Stimulated activated naive B cell treated with anti-CD40 and anti-IgM and Interleukin-4, amounts not matched to agents 10 μg/mL and 1 μg/mL and 100 μg/mL, for 72 hours (primary cell): ENCODE results near the gene MT1E.
"Not testable (repeated sequence)": the region's sequence is repeated elsewhere in the genome, so short reads cannot be mapped to it uniquely, and the experiment has no call there.

Source experiments
- ATAC-seq, 2 donors: fragments of 150-1000 bp; cut with Tn5 transposase; replicated peaks; 2 replicates each; pipeline ENCODE4 v1.10.0; 2021; ENCODE audit warnings: moderate library complexity in 1 of 2
- DNase-seq: peaks from one replicate; pipeline ENCODE4 v3.0.0; 2021
- H3K27ac Mint-ChIP-seq: one replicate; pipeline ENCODE4 v1.8.0; 2022; ENCODE audit warnings: mild to moderate bottlenecking, mixed read lengths
- H3K27me3 Mint-ChIP-seq, 2 donors: one replicate each; pipeline ENCODE4 v1.8.0; 2022; ENCODE audit warnings: mixed read lengths in 2 of 2
- H3K36me3 Mint-ChIP-seq, 2 donors: one replicate each; pipeline ENCODE4 v1.8.0; 2022; ENCODE audit warnings: mixed read lengths in 2 of 2, mild to moderate bottlenecking in 1 of 2
- H3K4me1 Mint-ChIP-seq, 2 donors: one replicate each; pipeline ENCODE4 v1.8.0; 2022; ENCODE audit warnings: mixed read lengths in 2 of 2, mild to moderate bottlenecking in 1 of 2
- H3K4me3 Mint-ChIP-seq, 2 donors: one replicate each; pipeline ENCODE4 v1.8.0; 2022; ENCODE audit warnings: mild to moderate bottlenecking in 2 of 2, mixed read lengths in 2 of 2, moderate library complexity in 1 of 2
- H3K9me3 Mint-ChIP-seq, 2 donors: one replicate each; pipeline ENCODE4 v1.8.0; 2022; ENCODE audit warnings: mixed read lengths in 2 of 2, mild to moderate bottlenecking in 1 of 2

MT1E gene

GRCh38 chr16:56657555-56658326, 32.2 kb downstream of the MT1E start, which contains the start of gene MT1F:
Gene MT1F, plus strand, starts transcription at chr16:56657959. Its CDS starts 100 bp downstream, at chr16:56658059.
- Mint-ChIP-seq H3K27me3 (peaks cover 30 to 38% of the 10 kb centered on the region in 2 donors), H3K27ac (peak within 1 kb of the TSS; percentile 88), H3K36me3 (peaks cover 0 to 3% of the 10 kb centered on the region in 2 donors), H3K9me3 (no peaks in the 10 kb centered on the region), H3K4me1 (peaks cover 16 to 17% of the 10 kb centered on the region in 2 donors), H3K4me3 (peak within 1 kb of the TSS; percentile 89 to 97)
- DNase-seq (peak; percentile 20), ATAC-seq (peak; percentile 82 to 83)

- no peak for ATAC-seq
- DNase-seq, result no peak
- Mint-ChIP-seq H3K27me3 (peaks cover 35 to 40% of the 10 kb centered on the region in 2 donors), H3K9me3 (no peaks in the 10 kb centered on the region), H3K36me3 (peaks cover 0 to 3% of the 10 kb centered on the region in 2 donors), H3K4me1 (peaks cover 19 to 22% of the 10 kb centered on the region in 2 donors), H3K27ac (peak overlapping the region; percentile 88), H3K4me3 (peak overlapping the region; percentile 89 to 97)
Observed at GRCh38 chr16:56658327-56658875, 32.8 kb downstream of the MT1E start.

- H3K27ac Mint-ChIP-seq, result peak overlapping the region; percentile 26
- peaks cover 14 to 24% of the 10 kb centered on the region in 2 donors for H3K4me1 Mint-ChIP-seq
- H3K4me3 Mint-ChIP-seq, result peak overlapping the region; percentile 55 to 71
- no peaks in the 10 kb centered on the region for H3K9me3 Mint-ChIP-seq
- ATAC-seq (no peak), DNase-seq (no peak)
- H3K36me3 Mint-ChIP-seq, result peaks cover 0 to 3% of the 10 kb centered on the region in 2 donors
- H3K27me3 Mint-ChIP-seq, result peaks cover 59 to 68% of the 10 kb centered on the region in 2 donors
Observed at GRCh38 chr16:56662357-56663354, 37.1 kb downstream of the MT1E start.

- DNase-seq, result no peak
- Mint-ChIP-seq H3K27me3 (peaks cover 71 to 79% of the 10 kb centered on the region in 2 donors), H3K4me3 (no peak overlapping the region), H3K9me3 (no peaks in the 10 kb centered on the region), H3K36me3 (peaks cover 0 to 3% of the 10 kb centered on the region in 2 donors), H3K4me1 (peaks cover 13 to 26% of the 10 kb centered on the region in 2 donors), H3K27ac (no peak overlapping the region)
- ATAC-seq, result no peak
Observed at GRCh38 chr16:56664506-56664905, 38.9 kb downstream of the MT1E start.

- not testable (repeated sequence) for H3K9me3 Mint-ChIP-seq, ATAC-seq, H3K27ac Mint-ChIP-seq, H3K36me3 Mint-ChIP-seq, DNase-seq, H3K4me3 Mint-ChIP-seq
- Mint-ChIP-seq H3K27me3 (peaks cover 81 to 85% of the 10 kb centered on the region in 2 donors), H3K4me1 (peaks cover 17 to 31% of the 10 kb centered on the region in 2 donors)
Observed at GRCh38 chr16:56665286-56666261, 40.0 kb downstream of the MT1E start.

GRCh38 chr16:56667581-56668571, 42.3 kb downstream of the MT1E start, which contains the start of gene MT1G:
Gene MT1G, minus strand, starts transcription at chr16:56668065. Its CDS starts 72 bp downstream, at chr16:56667993.
- Mint-ChIP-seq H3K4me3 (peak within 1 kb of the TSS; percentile 14 to 62), H3K36me3 (no peaks in the 10 kb centered on the region), H3K27ac (no peak within 1 kb of the TSS), H3K9me3 (no peaks in the 10 kb centered on the region), H3K27me3 (peaks cover 84 to 85% of the 10 kb centered on the region in 2 donors), H3K4me1 (peaks cover 10 to 24% of the 10 kb centered on the region in 2 donors)
- ATAC-seq, result peak; percentile 53 to 56
- DNase-seq, result no peak

- peaks cover 84 to 90% of the 10 kb centered on the region in 2 donors for H3K27me3 Mint-ChIP-seq
- H3K4me1 Mint-ChIP-seq, result peaks cover 7 to 18% of the 10 kb centered on the region in 2 donors
- no peaks in the 10 kb centered on the region for H3K36me3 Mint-ChIP-seq
- H3K27ac Mint-ChIP-seq, result no peak within 1 kb of the TSS
- no peak for DNase-seq
- H3K9me3 Mint-ChIP-seq, result no peaks in the 10 kb centered on the region
- H3K4me3 Mint-ChIP-seq, result peak within 1 kb of the TSS in 1 of 2 donors; percentile 55
- peak in 1 of 2 donors; percentile 45 for ATAC-seq
Observed at GRCh38 chr16:56669005-56669839, 43.6 kb downstream of the MT1E start, which contains the start of gene MT1H. Gene MT1H, plus strand, starts transcription at chr16:56669814. Its CDS starts 71 bp downstream, at chr16:56669885.

- no peak overlapping the region for H3K27ac Mint-ChIP-seq
- H3K4me3 Mint-ChIP-seq, result peak overlapping the region in 1 of 2 donors; percentile 55
- DNase-seq (no peak), ATAC-seq (no peak)
- no peaks in the 10 kb centered on the region for H3K36me3 Mint-ChIP-seq
- no peaks in the 10 kb centered on the region for H3K9me3 Mint-ChIP-seq
- H3K4me1 Mint-ChIP-seq, result peaks cover 8 to 18% of the 10 kb centered on the region in 2 donors
- H3K27me3 Mint-ChIP-seq, result peaks cover 82 to 90% of the 10 kb centered on the region in 2 donors
Observed at GRCh38 chr16:56669840-56670619, 44.4 kb downstream of the MT1E start.

GRCh38 chr16:56670620-56670934, 45.0 kb downstream of the MT1E start:
- Mint-ChIP-seq H3K4me1 (peaks cover 11 to 23% of the 10 kb centered on the region in 2 donors), H3K4me3 (no peak overlapping the region), H3K27ac (no peak overlapping the region), H3K36me3 (no peaks in the 10 kb centered on the region), H3K27me3 (peaks cover 82 to 90% of the 10 kb centered on the region in 2 donors), H3K9me3 (no peaks in the 10 kb centered on the region)
- ATAC-seq (no peak), DNase-seq (no peak)

GRCh38 chr16:56671691-56672090, 46.1 kb downstream of the MT1E start:
- ATAC-seq, H3K9me3 Mint-ChIP-seq, DNase-seq, H3K36me3 Mint-ChIP-seq, H3K27ac Mint-ChIP-seq, H3K4me3 Mint-ChIP-seq: not testable (repeated sequence)
- peaks cover 13 to 33% of the 10 kb centered on the region in 2 donors for H3K4me1 Mint-ChIP-seq
- H3K27me3 Mint-ChIP-seq, result peaks cover 86 to 94% of the 10 kb centered on the region in 2 donors

GRCh38 chr16:56672171-56672570, 46.6 kb downstream of the MT1E start:
- H3K36me3 Mint-ChIP-seq, DNase-seq, H3K9me3 Mint-ChIP-seq, H3K27ac Mint-ChIP-seq, H3K4me3 Mint-ChIP-seq, ATAC-seq: not testable (repeated sequence)
- Mint-ChIP-seq H3K27me3 (peaks cover 85 to 97% of the 10 kb centered on the region in 2 donors), H3K4me1 (peaks cover 13 to 33% of the 10 kb centered on the region in 2 donors)
